Endothelial cell of umbilical vein (primary cell): ENCODE results near the gene ZNF688. TPM values are rescaled to one million over a fixed set of nuclear protein-coding genes. Genes with fewer than 3 reads are reported as not detected.

ENCODE experiments used
- BruUV-seq: library from RNA; stranded (reverse); fragments of 400-500 nt; replicated peaks from 2 replicates; lab custom pipeline; 2021; lab: Mats Ljungman, UMichigan
- CTCF ChIA-PET: fragments of 300-600, 350-600 bp; sonication (Branson Sonifier 250); formaldehyde crosslinking; loops from one replicate; lab custom pipeline; 2021; ENCODE audit warnings: antibody characterized with exemption, inconsistent platforms; lab: Charles Lee
- POLR2A ChIA-PET: fragments of 300-600, 350-600 bp; sonication (Branson Sonifier 250); formaldehyde crosslinking; loops from one replicate; lab custom pipeline; 2021; ENCODE audit warnings: antibody characterized with exemption, inconsistent platforms; lab: Charles Lee
- DNase-seq: peaks from one replicate; pipeline ENCODE4 v3.0.0-alpha.2; 2011; ENCODE audit warnings: low read depth, low spot score
- FAIRE-seq: peaks from 2 replicates; lab custom pipeline; 2011; peaks lifted over from hg19 to GRCh38; lab: Jason Lieb, UNC
- H2AFZ ChIP-seq: 2 replicates; pipeline ENCODE4 v1.6.0; 2012; ENCODE audit warnings: low read depth, low read length, control low read depth, inconsistent platforms
- H3K27ac ChIP-seq: 2 replicates; pipeline ENCODE4 v1.5.1; 2011; ENCODE audit warnings: low read depth, mild to moderate bottlenecking, control low read depth, low read length, moderate library complexity; ENCODE audit not compliant: insufficient read depth
- H3K27me3 ChIP-seq, 2 experiments: 2 replicates each; pipeline versions ENCODE4 v1.6.0 to v1.6.1; 2011; ENCODE audit warnings: low read length in 2 of 2, mixed read lengths in 1 of 2; ENCODE audit not compliant: control insufficient read depth in 2 of 2, insufficient read depth in 2 of 2
- H3K36me3 ChIP-seq, 2 experiments: 2 replicates in 1 of 2; 3 replicates in 1 of 2; pipeline ENCODE4 v1.5.1; 2011; ENCODE audit warnings: low read length in 2 of 2, mild to moderate bottlenecking in 1 of 2, moderate library complexity in 1 of 2; ENCODE audit not compliant: control insufficient read depth in 2 of 2, insufficient read depth in 2 of 2; ENCODE audit errors: extremely low read depth in 1 of 2
- H3K4me1 ChIP-seq: 3 replicates; pipeline ENCODE4 v1.5.1; 2011; ENCODE audit warnings: mild to moderate bottlenecking, low read length; ENCODE audit not compliant: control insufficient read depth, insufficient read depth; ENCODE audit errors: extremely low read depth
- H3K4me2 ChIP-seq: 2 replicates; pipeline ENCODE4 v1.6.1; 2011; ENCODE audit warnings: low read length, control low read depth, mixed read lengths; ENCODE audit not compliant: insufficient read depth
- H3K4me3 ChIP-seq, 3 experiments: fragments of 200-600 bp in 1 of 3; sonication (generic), shearing (Covaris generic) in 1 of 3; replicated peaks in 1 of 3; 2 replicates each; pipeline ENCODE4 v1.5.1; 2011 to 2016; ENCODE audit warnings: control low read depth in 3 of 3, low read length in 3 of 3, mild to moderate bottlenecking in 2 of 3, inconsistent platforms in 1 of 3, low read depth in 1 of 3, moderate library complexity in 1 of 3; ENCODE audit not compliant: insufficient read depth in 1 of 3
- H3K79me2 ChIP-seq: 2 replicates; pipeline ENCODE4 v1.6.0; 2012; ENCODE audit warnings: low read length, inconsistent platforms; ENCODE audit not compliant: control insufficient read depth, insufficient read depth
- H3K9ac ChIP-seq: replicated peaks from 2 replicates; pipeline ENCODE3; 2011; ENCODE audit warnings: low read length, control low read depth; ENCODE audit not compliant: insufficient read depth; ENCODE audit errors: extremely low read depth
- H3K9me1 ChIP-seq: replicated peaks from 3 replicates; pipeline ENCODE4 v1.6.0; 2011; ENCODE audit warnings: mild to moderate bottlenecking, low read length; ENCODE audit not compliant: control insufficient read depth, insufficient read depth; ENCODE audit errors: extremely low read depth
- H3K9me3 ChIP-seq: replicated peaks from 2 replicates; pipeline ENCODE4 v1.5.1; 2012; ENCODE audit warnings: low read length, inconsistent platforms; ENCODE audit not compliant: control insufficient read depth, insufficient read depth
- H4K20me1 ChIP-seq: replicated peaks from 2 replicates; pipeline ENCODE3; 2011; ENCODE audit warnings: mild to moderate bottlenecking, low read length; ENCODE audit not compliant: control insufficient read depth, insufficient read depth; ENCODE audit errors: extremely low read depth
- EZH2 ChIP-seq: IDR thresholded peaks from 2 replicates; pipeline ENCODE4 v1.6.1; 2012; ENCODE audit warnings: borderline replicate concordance, low read depth, mild to moderate bottlenecking, moderate library complexity, low read length, inconsistent platforms; ENCODE audit not compliant: severe bottlenecking
- FOS ChIP-seq: IDR thresholded peaks from 2 replicates; pipeline ENCODE4 v1.6.1; 2011; ENCODE audit warnings: mild to moderate bottlenecking, low read length, moderate library complexity, borderline replicate concordance; ENCODE audit not compliant: insufficient read depth
- GATA2 ChIP-seq: IDR thresholded peaks from 2 replicates; pipeline ENCODE4 v1.7.0; 2011; ENCODE audit warnings: low read depth, mild to moderate bottlenecking, moderate library complexity, mixed read lengths, low read length; ENCODE audit not compliant: insufficient read length, insufficient read depth
- JUN ChIP-seq: IDR thresholded peaks from 2 replicates; pipeline ENCODE4 v1.6.1; 2011; ENCODE audit warnings: borderline replicate concordance, low read depth; ENCODE audit not compliant: insufficient read length, insufficient read depth
- MAX ChIP-seq: IDR thresholded peaks from 2 replicates; pipeline ENCODE4 v1.6.1; 2011; ENCODE audit not compliant: insufficient read depth, insufficient read length
- MYC ChIP-seq: IDR thresholded peaks from one replicate; pipeline ENCODE4 v1.6.1; 2011; ENCODE audit warnings: mild to moderate bottlenecking, low read depth, low read length
- POLR2A ChIP-seq: IDR thresholded peaks from 2 replicates; pipeline ENCODE4 v1.6.1; 2012; ENCODE audit warnings: low read depth, mild to moderate bottlenecking, control low read depth, low read length
- POLR2AphosphoS5 ChIP-seq: IDR thresholded peaks from 2 replicates; pipeline ENCODE4 v1.6.1; 2012; ENCODE audit warnings: low read depth, mild to moderate bottlenecking, control low read depth, low read length, moderate library complexity; ENCODE audit not compliant: insufficient read depth
- dilution Hi-C: fragments of 300-500 bp; cut with MboI; formaldehyde crosslinking; loops from one replicate; pipeline ENCODE4 v1.15.0; 2019; ENCODE audit warnings: low sequenced_read_pairs; ENCODE audit not compliant: extremely low pct_ligation_motif_present
- intact Hi-C: fragments of 100-400 bp; cut with micrococcal nuclease; formaldehyde crosslinking; loops from one replicate; pipeline ENCODE4 v1.10.0; 2022
- polyA plus RNA-seq, 4 experiments: library from polyadenylated mRNA; depleted of rRNA in 3 of 4; stranded (reverse) in 3 of 4; unstranded in 1 of 4; fragments of >200 nt; gene quantifications; 2 replicates each; pipeline versions ENCODE4 v1.2.1 to v1.2.3, GENCODE V29; 2011 to 2012; ENCODE audit warnings: missing spikeins in 1 of 4
- total RNA-seq: library from RNA; stranded (reverse); gene quantifications from 2 replicates; pipeline ENCODE4 v1.2.3, GENCODE V29; 2021
- TF ChIP-seq, protein P1 (sequence below), 2 donors: IDR thresholded peaks; 1 replicate in 1 of 2; 2 replicates in 1 of 2; pipeline ENCODE4 v1.5.1; 2011; ENCODE audit warnings: low read length in 2 of 2, mild to moderate bottlenecking in 2 of 2, moderate library complexity in 2 of 2, control low read depth in 1 of 2, inconsistent platforms in 1 of 2, low read depth in 1 of 2; ENCODE audit not compliant: insufficient read depth in 1 of 2; ENCODE audit errors: extremely low read depth in 1 of 2

The ZNF688 gene
- total and polyA plus RNA-seq, 2 donors (not counting 3 experiments of a cell fraction or from before 2014, with no cell fraction given), result 5.4 to 10.9 TPM

DNA sequence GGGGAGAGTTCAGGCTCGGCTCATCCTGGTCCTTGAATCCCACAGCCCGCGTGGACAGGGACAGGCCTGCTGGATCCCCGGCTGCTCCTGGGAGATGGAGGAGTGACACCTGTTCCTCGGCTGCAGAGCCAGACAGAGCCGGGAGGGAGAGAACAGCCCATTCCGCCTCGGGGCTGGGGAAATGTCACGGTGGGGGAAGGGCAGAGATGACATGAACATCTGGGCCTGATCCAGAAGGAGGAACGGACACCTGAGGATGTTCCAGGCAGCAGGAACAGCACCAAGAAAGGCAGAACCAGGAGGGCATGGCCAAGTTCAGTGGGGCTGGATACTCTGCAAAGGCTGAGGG is 15.4 kb downstream of the ZNF688 start:
- POLR2A ChIA-PET, result no interaction called here

More for the DNA sequence above, 15.4 kb downstream of the ZNF688 start:
- no peak overlapping the region for H3K27ac ChIP-seq
- H3K4me1 ChIP-seq, result peaks cover 12% of the 10 kb centered on the region
- H2AFZ ChIP-seq, result no peak overlapping the region
- dilution Hi-C loops (no loop called here), intact Hi-C loops (no loop called here)
- BruUV-seq, result no TSS peak
- TF ChIP-seq JUN (no peak), POLR2A (no peak), POLR2AphosphoS5 (no peak), FOS (no peak), EZH2 (no peak), MAX (no peak), GATA2 (no peak), MYC (no peak)
- TF ChIP-seq, protein P1, sequence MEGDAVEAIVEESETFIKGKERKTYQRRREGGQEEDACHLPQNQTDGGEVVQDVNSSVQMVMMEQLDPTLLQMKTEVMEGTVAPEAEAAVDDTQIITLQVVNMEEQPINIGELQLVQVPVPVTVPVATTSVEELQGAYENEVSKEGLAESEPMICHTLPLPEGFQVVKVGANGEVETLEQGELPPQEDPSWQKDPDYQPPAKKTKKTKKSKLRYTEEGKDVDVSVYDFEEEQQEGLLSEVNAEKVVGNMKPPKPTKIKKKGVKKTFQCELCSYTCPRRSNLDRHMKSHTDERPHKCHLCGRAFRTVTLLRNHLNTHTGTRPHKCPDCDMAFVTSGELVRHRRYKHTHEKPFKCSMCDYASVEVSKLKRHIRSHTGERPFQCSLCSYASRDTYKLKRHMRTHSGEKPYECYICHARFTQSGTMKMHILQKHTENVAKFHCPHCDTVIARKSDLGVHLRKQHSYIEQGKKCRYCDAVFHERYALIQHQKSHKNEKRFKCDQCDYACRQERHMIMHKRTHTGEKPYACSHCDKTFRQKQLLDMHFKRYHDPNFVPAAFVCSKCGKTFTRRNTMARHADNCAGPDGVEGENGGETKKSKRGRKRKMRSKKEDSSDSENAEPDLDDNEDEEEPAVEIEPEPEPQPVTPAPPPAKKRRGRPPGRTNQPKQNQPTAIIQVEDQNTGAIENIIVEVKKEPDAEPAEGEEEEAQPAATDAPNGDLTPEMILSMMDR (IDR thresholded peaks at IDR 0.05; ENCODE audit: extremely low read depth in 1 of 2, insufficient read depth in 1 of 2, low read depth in 1 of 2, low read length in 2 of 2), result no peak
- H3K36me3 ChIP-seq, result peaks cover 3 to 9% of the 10 kb centered on the region in 2 experiments
- no peaks in the 10 kb centered on the region for H4K20me1 ChIP-seq
- H3K4me2 ChIP-seq, result no peak overlapping the region
- H3K9ac ChIP-seq, result no peak overlapping the region
- no peaks in the 10 kb centered on the region for H3K9me3 ChIP-seq
- H3K79me2 ChIP-seq, result peaks cover 23% of the 10 kb centered on the region
- DNase-seq, result no peak
- no peak overlapping the region for H3K4me3 ChIP-seq
- CTCF ChIA-PET, result no interaction called here
- FAIRE-seq, result no peak
- H3K9me1 ChIP-seq, result no peaks in the 10 kb centered on the region
- H3K27me3 ChIP-seq, result no peaks in the 10 kb centered on the region
